Measurements from ENCODE around the gene CACNA1H. TPM values are rescaled to one million over a fixed set of nuclear protein-coding genes. Genes with fewer than 3 reads are reported as not detected.

Gene CACNA1H
- total RNA-seq, 1 experiment from 2014 or later = 24.8 TPM

- no peak overlapping the region for H3K4me3 ChIP-seq (ENCODE audit: insufficient read depth, low read depth, low read length)
- no peaks in the 10 kb centered on the region for H3K36me3 ChIP-seq (replicated peaks; ENCODE audit: control insufficient read depth, insufficient read depth, low read length)
- H3K27me3 ChIP-seq (ENCODE audit: control insufficient read depth, insufficient read depth, low read length) = no peaks in the 10 kb centered on the region
- no peak for DNase-seq
These were observed 24.8 kb upstream of the CACNA1H start for GRCh38 chr16:1127971-1128715.

- DNase-seq = no peak
- H3K4me3 ChIP-seq (ENCODE audit: insufficient read depth, low read depth, low read length) = no peak overlapping the region
- no peaks in the 10 kb centered on the region for H3K36me3 ChIP-seq (replicated peaks; ENCODE audit: control insufficient read depth, insufficient read depth, low read length)
- H3K27me3 ChIP-seq (ENCODE audit: control insufficient read depth, insufficient read depth, low read length) = no peaks in the 10 kb centered on the region
These were observed 23.6 kb upstream of the CACNA1H start for GRCh38 chr16:1129106-1129960.

GRCh38 chr16:1130382-1130781, 22.5 kb upstream of the CACNA1H start:
- no peaks in the 10 kb centered on the region for H3K36me3 ChIP-seq (replicated peaks; ENCODE audit: control insufficient read depth, insufficient read depth, low read length)
- DNase-seq = no peak
- H3K27me3 ChIP-seq (ENCODE audit: control insufficient read depth, insufficient read depth, low read length) = no peaks in the 10 kb centered on the region
- no peak overlapping the region for H3K4me3 ChIP-seq (ENCODE audit: insufficient read depth, low read depth, low read length)

- H3K36me3 ChIP-seq (replicated peaks; ENCODE audit: control insufficient read depth, insufficient read depth, low read length) = no peaks in the 10 kb centered on the region
- DNase-seq = no peak
- no peaks in the 10 kb centered on the region for H3K27me3 ChIP-seq (ENCODE audit: control insufficient read depth, insufficient read depth, low read length)
- H3K4me3 ChIP-seq (ENCODE audit: insufficient read depth, low read depth, low read length) = no peak overlapping the region
These were observed 21.4 kb upstream of the CACNA1H start for GRCh38 chr16:1131378-1131994.

- peak; percentile 67 for DNase-seq
- no peak overlapping the region for H3K4me3 ChIP-seq (ENCODE audit: insufficient read depth, low read depth, low read length)
- no peaks in the 10 kb centered on the region for H3K27me3 ChIP-seq (ENCODE audit: control insufficient read depth, insufficient read depth, low read length)
- no peaks in the 10 kb centered on the region for H3K36me3 ChIP-seq (replicated peaks; ENCODE audit: control insufficient read depth, insufficient read depth, low read length)
These were observed 20.5 kb upstream of the CACNA1H start for GRCh38 chr16:1132431-1132830.

GRCh38 chr16:1133271-1133670, 19.6 kb upstream of the CACNA1H start:
- DNase-seq = peak; percentile 61
- no peak overlapping the region for H3K4me3 ChIP-seq (ENCODE audit: insufficient read depth, low read depth, low read length)
- H3K36me3 ChIP-seq (replicated peaks; ENCODE audit: control insufficient read depth, insufficient read depth, low read length) = no peaks in the 10 kb centered on the region
- H3K27me3 ChIP-seq (ENCODE audit: control insufficient read depth, insufficient read depth, low read length) = no peaks in the 10 kb centered on the region

GRCh38 chr16:1133810-1134520, 18.9 kb upstream of the CACNA1H start:
- H3K36me3 ChIP-seq (replicated peaks; ENCODE audit: control insufficient read depth, insufficient read depth, low read length) = no peaks in the 10 kb centered on the region
- no peaks in the 10 kb centered on the region for H3K27me3 ChIP-seq (ENCODE audit: control insufficient read depth, insufficient read depth, low read length)
- H3K4me3 ChIP-seq (ENCODE audit: insufficient read depth, low read depth, low read length) = no peak overlapping the region
- DNase-seq = peak; percentile 63

GRCh38 chr16:1134776-1135458, 18.0 kb upstream of the CACNA1H start:
- no peak overlapping the region for H3K4me3 ChIP-seq (ENCODE audit: insufficient read depth, low read depth, low read length)

GRCh38 chr16:1135459-1135825, 17.5 kb upstream of the CACNA1H start:
- no peak overlapping the region for H3K4me3 ChIP-seq (ENCODE audit: insufficient read depth, low read depth, low read length)

More at GRCh38 chr16:1134776-1135458, 18.0 kb upstream of the CACNA1H start:
- DNase-seq = peak; percentile 68
- no peaks in the 10 kb centered on the region for H3K36me3 ChIP-seq (replicated peaks; ENCODE audit: control insufficient read depth, insufficient read depth, low read length)
- H3K27me3 ChIP-seq (ENCODE audit: control insufficient read depth, insufficient read depth, low read length) = no peaks in the 10 kb centered on the region

GRCh38 chr16:1137604-1138003, 15.3 kb upstream of the CACNA1H start:
- H3K36me3 ChIP-seq (replicated peaks; ENCODE audit: control insufficient read depth, insufficient read depth, low read length) = no peaks in the 10 kb centered on the region
- no peak for DNase-seq
- no peaks in the 10 kb centered on the region for H3K27me3 ChIP-seq (ENCODE audit: control insufficient read depth, insufficient read depth, low read length)
- H3K4me3 ChIP-seq (ENCODE audit: insufficient read depth, low read depth, low read length) = no peak overlapping the region

More at GRCh38 chr16:1135459-1135825, 17.5 kb upstream of the CACNA1H start:
- H3K36me3 ChIP-seq (replicated peaks; ENCODE audit: control insufficient read depth, insufficient read depth, low read length) = no peaks in the 10 kb centered on the region
- DNase-seq = no peak
- no peaks in the 10 kb centered on the region for H3K27me3 ChIP-seq (ENCODE audit: control insufficient read depth, insufficient read depth, low read length)

- no peak for DNase-seq
- H3K27me3 ChIP-seq (ENCODE audit: control insufficient read depth, insufficient read depth, low read length) = no peaks in the 10 kb centered on the region
- no peaks in the 10 kb centered on the region for H3K36me3 ChIP-seq (replicated peaks; ENCODE audit: control insufficient read depth, insufficient read depth, low read length)
These were observed 12.2 kb upstream of the CACNA1H start for GRCh38 chr16:1140582-1141162.

GRCh38 chr16:1141191-1141590, 11.7 kb upstream of the CACNA1H start:
- Histone ChIP-seq H3K27me3 (ENCODE audit: control insufficient read depth, insufficient read depth, low read length) (no peaks in the 10 kb centered on the region), H3K4me3 (ENCODE audit: insufficient read depth, low read depth, low read length) (no peak overlapping the region), H3K36me3 (replicated peaks; ENCODE audit: control insufficient read depth, insufficient read depth, low read length) (no peaks in the 10 kb centered on the region)
- no peak for DNase-seq

More at GRCh38 chr16:1140582-1141162, 12.2 kb upstream of the CACNA1H start:
- H3K4me3 ChIP-seq (ENCODE audit: insufficient read depth, low read depth, low read length) = no peak overlapping the region

- H3K27me3 ChIP-seq (ENCODE audit: control insufficient read depth, insufficient read depth, low read length) = no peaks in the 10 kb centered on the region
- no peak overlapping the region for H3K4me3 ChIP-seq (ENCODE audit: insufficient read depth, low read depth, low read length)
- H3K36me3 ChIP-seq (replicated peaks; ENCODE audit: control insufficient read depth, insufficient read depth, low read length) = no peaks in the 10 kb centered on the region
- DNase-seq = no peak
These were observed 11.2 kb upstream of the CACNA1H start for GRCh38 chr16:1141716-1142115.

Data from H7 (cell line).